ENCODE results near the gene EPB41. TPM values are rescaled to one million over a fixed set of nuclear protein-coding genes. Genes with fewer than 3 reads are reported as not detected.
A peak's percentile ranks its signal among the peaks of the same experiment; 100 is the strongest.

EPB41 gene
- total RNA-seq, 1 experiment from 2014 or later: 41.7 TPM

- Histone ChIP-seq H3K4me2 (ENCODE audit: low read length) (peak overlapping the region; percentile 99), H4K20me1 (ENCODE audit: insufficient read depth) (no peaks in the 10 kb centered on the region), H3K9ac (ENCODE audit: low read length) (peak overlapping the region; percentile 97), H3K4me1 (ENCODE audit: control insufficient read depth in 1 of 2, insufficient read depth in 2 of 2, low read length in 2 of 2) (peaks cover 2 to 11% of the 10 kb centered on the region in 2 experiments; a peak in 2 of 4 replicates), H3K79me2 (ENCODE audit: insufficient read depth, low read length) (peaks cover 27% of the 10 kb centered on the region), H3K27ac (ENCODE audit: low read depth, low read length) (peak overlapping the region; percentile 93), H3K4me3 (replicated peaks in 1 of 2; ENCODE audit: low read depth in 1 of 2, low read length in 2 of 2) (peak overlapping the region; percentile 79 to 96), H3K27me3 (ENCODE audit: insufficient read depth, low read length) (no peaks in the 10 kb centered on the region), H3K9me2 (ENCODE audit: insufficient read depth) (no peaks in the 10 kb centered on the region), H2AFZ (ENCODE audit: low read depth, low read length, poor library complexity, severe bottlenecking) (no peak overlapping the region), H3K36me3 (ENCODE audit: control insufficient read depth in 1 of 2, insufficient read depth in 2 of 2, low read length in 2 of 2) (no peaks in the 10 kb centered on the region), H3K9me3 (ENCODE audit: control insufficient read depth in 1 of 2, insufficient read depth in 1 of 2, low read depth in 1 of 2, low read length in 2 of 2) (no peaks in the 10 kb centered on the region)
- POLR2A ChIA-PET: interaction anchor here (1.1 kb wide), 1 partner anchor 60 kb away, joined by 5 read pairs; the partner anchor contains the start of gene SRSF4
- ATAC-seq (peak; percentile 44), DNase-seq (ENCODE audit: low read depth, low spot score) (no peak)
- CTCF ChIA-PET: interaction anchor here (1.0 to 2.7 kb wide), 8 partner anchors 9 to 244 kb away, joined by 4 to 9 read pairs (median 4); partner anchors contain the start of gene SRSF4
- intact Hi-C loops (cut with micrococcal nuclease): loop anchor here (1.0 kb wide), 1 partner anchor 239 kb away; no protein-coding TSS in a partner anchor
- peak; percentile 66 for TF ChIP-seq ZFX (IDR thresholded peaks at IDR 0.05)
- TF ChIP-seq FOSL1 (IDR thresholded peaks at IDR 0.05; ENCODE audit: low read depth): no peak
- no TSS peak for BruUV-seq (replicated peaks)
- RAD21 ChIA-PET (ENCODE audit: low non-redundant PET in 1 of 2, low total read pairs in 2 of 2, uncharacterized antibody in 2 of 2, unreplicated experiment in 2 of 2): interaction anchor here in 1 of 2 experiments (1.7 kb wide), 1 partner anchor 60 kb away, joined by 3 read pairs; the partner anchor contains the start of gene SRSF4
Measured at GRCh38 chr1:29121516-29121935, 207.2 kb downstream of the EPB41 start.

GRCh38 chr1:29121936-29122681 is 207.7 kb downstream of the EPB41 start:
- Histone ChIP-seq H3K9ac (ENCODE audit: low read length) (peak overlapping the region; percentile 97), H3K4me2 (ENCODE audit: low read length) (peak overlapping the region; percentile 99), H3K79me2 (ENCODE audit: insufficient read depth, low read length) (peaks cover 27% of the 10 kb centered on the region), H3K27ac (ENCODE audit: low read depth, low read length) (peak overlapping the region; percentile 93), H4K20me1 (ENCODE audit: insufficient read depth) (no peaks in the 10 kb centered on the region), H2AFZ (ENCODE audit: low read depth, low read length, poor library complexity, severe bottlenecking) (no peak overlapping the region), H3K36me3 (ENCODE audit: control insufficient read depth in 1 of 2, insufficient read depth in 2 of 2, low read length in 2 of 2) (no peaks in the 10 kb centered on the region), H3K27me3 (ENCODE audit: insufficient read depth, low read length) (no peaks in the 10 kb centered on the region), H3K9me2 (ENCODE audit: insufficient read depth) (no peaks in the 10 kb centered on the region), H3K4me3 (replicated peaks in 1 of 2; ENCODE audit: low read depth in 1 of 2, low read length in 2 of 2) (peak overlapping the region; percentile 79 to 96), H3K9me3 (ENCODE audit: control insufficient read depth in 1 of 2, insufficient read depth in 1 of 2, low read depth in 1 of 2, low read length in 2 of 2) (no peaks in the 10 kb centered on the region), H3K4me1 (ENCODE audit: control insufficient read depth in 1 of 2, insufficient read depth in 2 of 2, low read length in 2 of 2) (peaks cover 2 to 11% of the 10 kb centered on the region in 2 experiments; a peak in 2 of 4 replicates)
- intact Hi-C loops (cut with micrococcal nuclease): loop anchor here (1.0 kb wide), 1 partner anchor 240 kb away; no protein-coding TSS in a partner anchor
- RAD21 ChIA-PET (ENCODE audit: low non-redundant PET in 1 of 2, low total read pairs in 2 of 2, uncharacterized antibody in 2 of 2, unreplicated experiment in 2 of 2): interaction anchor here in 1 of 2 experiments (0.6 to 1.7 kb wide), 3 partner anchors 60 to 240 kb away, joined by 3 read pairs; partner anchors contain the start of gene SRSF4
- ATAC-seq (peak; percentile 17), DNase-seq (ENCODE audit: low read depth, low spot score) (no peak)
- TF ChIP-seq ELF1 (IDR thresholded peaks at IDR 0.05; ENCODE audit: borderline replicate concordance, low read depth) (no peak), CTCF (IDR thresholded peaks at IDR 0.05 in 2 of 3, conservative IDR thresholded peaks at IDR 0.05 in 1 of 3; ENCODE audit: borderline replicate concordance in 1 of 3, insufficient read depth in 1 of 3, low read depth in 2 of 3, low read length in 2 of 3) (no peak), FOSL1 (IDR thresholded peaks at IDR 0.05; ENCODE audit: low read depth) (no peak), POLR2AphosphoS5 (IDR thresholded peaks at IDR 0.05; ENCODE audit: low read depth, low read length) (peak; percentile 43), CBX3 (IDR thresholded peaks at IDR 0.05; ENCODE audit: low read depth) (no peak), TCF7L2 (IDR thresholded peaks at IDR 0.05; ENCODE audit: borderline replicate concordance, extremely low read depth, insufficient read depth, insufficient read length) (no peak)
- CTCF ChIA-PET: interaction anchor here (0.6 to 2.7 kb wide), 10 partner anchors 9 to 689 kb away, joined by 3 to 9 read pairs (median 4); partner anchors contain the start of gene SRSF4
- no TSS peak for BruUV-seq (replicated peaks)
- POLR2A ChIA-PET: interaction anchor here (0.7 to 1.1 kb wide), 3 partner anchors 10 to 240 kb away, joined by 3 to 5 read pairs (median 5); partner anchors contain the start of gene SRSF4
